HCT116 (cell line): ENCODE results near the gene SGCA.

Source experiments
- EZH2phosphoT487 ChIP-seq: fragments of 200-600 bp; IDR thresholded peaks from 2 replicates; pipeline ENCODE4 v1.6.1; 2018; ENCODE audit warnings: antibody characterized with exemption, borderline replicate concordance
- TF ChIP-seq, protein P1 (sequence below), 3 experiments: fragments of 200-600 bp in 1 of 3; sonication (generic) in 1 of 3; IDR thresholded peaks in 2 of 3; conservative IDR thresholded peaks in 1 of 3; 2 replicates each; pipeline ENCODE4 v1.5.1; 2012 to 2017; ENCODE audit warnings: low read depth in 2 of 3, low read length in 2 of 3, antibody characterized with exemption in 1 of 3, borderline replicate concordance in 1 of 3, control low read depth in 1 of 3, mild to moderate bottlenecking in 1 of 3, mixed read lengths in 1 of 3, mixed run types in 1 of 3, moderate library complexity in 1 of 3; ENCODE audit not compliant: insufficient read depth in 1 of 3

DNA sequence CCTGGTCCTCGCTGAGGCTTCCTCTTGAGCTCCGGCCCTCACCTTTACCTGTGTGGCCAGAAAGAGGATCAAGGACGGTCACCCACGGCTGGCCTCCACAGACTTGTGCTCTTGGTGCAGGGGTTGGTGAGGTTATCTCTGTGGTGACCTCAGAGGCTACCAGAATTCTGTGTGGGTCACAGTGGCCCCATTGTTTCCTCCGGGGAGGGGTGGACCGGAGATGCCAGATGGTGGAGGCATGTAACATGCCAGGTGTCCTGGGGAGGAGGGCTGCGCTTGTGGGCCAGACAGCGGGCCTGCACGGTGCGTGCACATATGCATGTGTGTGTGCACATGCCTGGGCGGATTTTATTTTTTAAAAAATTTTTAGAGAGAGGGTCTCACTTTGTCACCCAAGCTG is 6.3 kb downstream of the SGCA start:
- TF ChIP-seq EZH2phosphoT487 = no peak
- TF ChIP-seq, protein P1, sequence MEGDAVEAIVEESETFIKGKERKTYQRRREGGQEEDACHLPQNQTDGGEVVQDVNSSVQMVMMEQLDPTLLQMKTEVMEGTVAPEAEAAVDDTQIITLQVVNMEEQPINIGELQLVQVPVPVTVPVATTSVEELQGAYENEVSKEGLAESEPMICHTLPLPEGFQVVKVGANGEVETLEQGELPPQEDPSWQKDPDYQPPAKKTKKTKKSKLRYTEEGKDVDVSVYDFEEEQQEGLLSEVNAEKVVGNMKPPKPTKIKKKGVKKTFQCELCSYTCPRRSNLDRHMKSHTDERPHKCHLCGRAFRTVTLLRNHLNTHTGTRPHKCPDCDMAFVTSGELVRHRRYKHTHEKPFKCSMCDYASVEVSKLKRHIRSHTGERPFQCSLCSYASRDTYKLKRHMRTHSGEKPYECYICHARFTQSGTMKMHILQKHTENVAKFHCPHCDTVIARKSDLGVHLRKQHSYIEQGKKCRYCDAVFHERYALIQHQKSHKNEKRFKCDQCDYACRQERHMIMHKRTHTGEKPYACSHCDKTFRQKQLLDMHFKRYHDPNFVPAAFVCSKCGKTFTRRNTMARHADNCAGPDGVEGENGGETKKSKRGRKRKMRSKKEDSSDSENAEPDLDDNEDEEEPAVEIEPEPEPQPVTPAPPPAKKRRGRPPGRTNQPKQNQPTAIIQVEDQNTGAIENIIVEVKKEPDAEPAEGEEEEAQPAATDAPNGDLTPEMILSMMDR (IDR thresholded peaks at IDR 0.05 in 2 of 3, conservative IDR thresholded peaks at IDR 0.05 in 1 of 3; ENCODE audit: borderline replicate concordance in 1 of 3, insufficient read depth in 1 of 3, low read depth in 2 of 3, low read length in 2 of 3) = no peak
